ENCODE results near the gene ROR2. TPM values are rescaled to one million over a fixed set of nuclear protein-coding genes. Genes with fewer than 3 reads are reported as not detected.

The ROR2 gene
- total RNA-seq, 4 donors from 2014 or later = 37.4 to 71.8 (median 59.4) TPM

GRCh38 chr9:91777292-91777830 is 172.7 kb downstream of the ROR2 start:
- no peak overlapping the region for H3K27ac ChIP-seq (replicated peaks in 1 of 4)
- no peaks in the 10 kb centered on the region for H3K36me3 ChIP-seq
- 83% methylated on average over 4 of the region's 4 CpGs for WGBS
- intact Hi-C loops (cut with DNase I) = loop anchor here (10.0 kb wide), 1 partner anchor 257 kb away; no protein-coding TSS in a partner anchor
- H3K4me1 ChIP-seq = peaks cover 0 to 81% (median 72%) of the 10 kb centered on the region in 4 donors
- H3K27me3 ChIP-seq = no peaks in the 10 kb centered on the region
- no peak overlapping the region for H3K4me3 ChIP-seq
- no peaks in the 10 kb centered on the region for H3K9me3 ChIP-seq
- TF ChIP-seq POLR2A (IDR thresholded peaks at IDR 0.05; ENCODE audit: low read depth) (no peak), POLR2AphosphoS5 (IDR thresholded peaks at IDR 0.05) (peak in 1 of 2 donors; percentile 58)
- DNase-seq (ENCODE audit: extremely low spot score) = no peak

- TF ChIP-seq POLR2A (IDR thresholded peaks at IDR 0.05; ENCODE audit: low read depth) (no peak), POLR2AphosphoS5 (IDR thresholded peaks at IDR 0.05) (no peak), EP300 (IDR thresholded peaks at IDR 0.05) (no peak), CTCF (IDR thresholded peaks at IDR 0.05) (no peak)
- Histone ChIP-seq H3K27ac (replicated peaks in 1 of 4) (no peak overlapping the region), H3K4me1 (peaks cover 0 to 81% (median 72%) of the 10 kb centered on the region in 4 donors), H3K27me3 (no peaks in the 10 kb centered on the region), H3K4me3 (no peak overlapping the region), H3K36me3 (no peaks in the 10 kb centered on the region), H3K9me3 (no peaks in the 10 kb centered on the region)
- intact Hi-C loops (cut with DNase I) = loop anchor here (10.0 kb wide), 1 partner anchor 258 kb away; no protein-coding TSS in a partner anchor
- WGBS = 46% methylated on average over 6 of the region's 6 CpGs
- DNase-seq (ENCODE audit: extremely low spot score) = peak; percentile 64
These were observed 173.4 kb downstream of the ROR2 start for GRCh38 chr9:91776409-91777291.

- H3K4me1 ChIP-seq = peaks cover 0 to 81% (median 72%) of the 10 kb centered on the region in 4 donors
- H3K27me3 ChIP-seq = no peaks in the 10 kb centered on the region
- intact Hi-C loops (cut with DNase I) = loop anchor here (1.0 to 10.0 kb wide), 2 partner anchors 175 to 259 kb away; partner anchors contain the start of gene ROR2
- no peaks in the 10 kb centered on the region for H3K9me3 ChIP-seq
- no peak overlapping the region for H3K4me3 ChIP-seq
- 43% methylated on average over 3 of the region's 4 CpGs for WGBS
- no peaks in the 10 kb centered on the region for H3K36me3 ChIP-seq
- H3K27ac ChIP-seq (replicated peaks in 1 of 4) = peak overlapping the region in 1 of 4 donors; percentile 54
- DNase-seq (ENCODE audit: extremely low spot score) = no peak
- no peak for TF ChIP-seq POLR2AphosphoS5 (IDR thresholded peaks at IDR 0.05)
- no peak for TF ChIP-seq CTCF (IDR thresholded peaks at IDR 0.05)
These were observed 174.4 kb downstream of the ROR2 start for GRCh38 chr9:91775708-91776028.

- H3K36me3 ChIP-seq = no peaks in the 10 kb centered on the region
- H3K4me3 ChIP-seq = no peak overlapping the region
- no peak for DNase-seq (ENCODE audit: extremely low spot score)
- intact Hi-C loops (cut with DNase I) = loop anchor here (1.0 to 10.0 kb wide), 2 partner anchors 175 to 260 kb away; partner anchors contain the start of gene ROR2
- H3K27me3 ChIP-seq = no peaks in the 10 kb centered on the region
- H3K27ac ChIP-seq (replicated peaks in 1 of 4) = peak overlapping the region in 1 of 4 donors; percentile 54
- peaks cover 0 to 81% (median 72%) of the 10 kb centered on the region in 4 donors for H3K4me1 ChIP-seq
- WGBS = 80% methylated on average over 8 of the region's 9 CpGs
- peak; percentile 77 to 87 (median 78) for TF ChIP-seq CTCF (IDR thresholded peaks at IDR 0.05)
- no peak for TF ChIP-seq POLR2A (IDR thresholded peaks at IDR 0.05; ENCODE audit: low read depth)
- TF ChIP-seq EP300 (IDR thresholded peaks at IDR 0.05) = no peak
- TF ChIP-seq POLR2AphosphoS5 (IDR thresholded peaks at IDR 0.05) = peak; percentile 49 to 58
- H3K9me3 ChIP-seq = no peaks in the 10 kb centered on the region
These were observed 174.9 kb downstream of the ROR2 start for GRCh38 chr9:91775011-91775707.

GRCh38 chr9:91773156-91773555 is 176.9 kb downstream of the ROR2 start:
- WGBS = 61% methylated on average over 14 of the region's 14 CpGs
- Histone ChIP-seq H3K36me3 (no peaks in the 10 kb centered on the region), H3K9me3 (no peaks in the 10 kb centered on the region), H3K4me1 (peaks cover 0 to 87% (median 73%) of the 10 kb centered on the region in 4 donors), H3K4me3 (no peak overlapping the region), H3K27me3 (no peaks in the 10 kb centered on the region), H3K27ac (replicated peaks in 1 of 4) (peak overlapping the region in 3 of 4 donors; percentile 70 to 78 (median 70))
- TF ChIP-seq EP300 (IDR thresholded peaks at IDR 0.05) (no peak), POLR2A (IDR thresholded peaks at IDR 0.05; ENCODE audit: low read depth) (no peak), POLR2AphosphoS5 (IDR thresholded peaks at IDR 0.05) (no peak), CTCF (IDR thresholded peaks at IDR 0.05) (no peak)
- intact Hi-C loops (cut with DNase I) = loop anchor here (10.0 kb wide), 1 partner anchor 262 kb away; no protein-coding TSS in a partner anchor
- DNase-seq (ENCODE audit: extremely low spot score) = no peak
